C4-2B (cell line): Measurements from ENCODE around the gene ARID3C.
A peak's percentile ranks its signal among the peaks of the same experiment; 100 is the strongest.

ENCODE experiments used
- H3K27ac ChIP-seq: fragments of 450-650 bp; 2 replicates; pipeline ENCODE4 v1.5.1; 2017
- CTCF ChIP-seq: fragments of 450-650 bp; conservative IDR thresholded peaks from 2 replicates; pipeline ENCODE4 v1.5.1; 2017; ENCODE audit warnings: mild to moderate bottlenecking
- ZFX ChIP-seq: fragments of 450-650 bp; IDR thresholded peaks from 2 replicates; pipeline ENCODE4 v1.6.1; 2017

ARID3C gene

GRCh38 chr9:34651876-34652601 is 23.2 kb upstream of the ARID3C start, which contains the start of gene IL11RA:
Gene IL11RA (plus strand): TSS chr9:34652185. CDS start chr9:34655218, 3,033 bp downstream.
- peak within 1 kb of the TSS; percentile 71 for H3K27ac ChIP-seq
- TF ChIP-seq ZFX (no peak), CTCF (no peak)

- H3K27ac ChIP-seq = peak overlapping the region; percentile 71
- no peak for TF ChIP-seq ZFX
- no peak for TF ChIP-seq CTCF
Measured at GRCh38 chr9:34651321-34651720, 22.5 kb upstream of the ARID3C start.

GRCh38 chr9:34650816-34651215 is 21.9 kb upstream of the ARID3C start:
- TF ChIP-seq CTCF = no peak
- H3K27ac ChIP-seq = peak overlapping the region; percentile 71

- H3K27ac ChIP-seq = no peak overlapping the region
- TF ChIP-seq ZFX = no peak
- TF ChIP-seq CTCF = no peak
Measured at GRCh38 chr9:34648673-34649072, 19.8 kb upstream of the ARID3C start.

GRCh38 chr9:34647651-34648050 is 18.8 kb upstream of the ARID3C start:
- TF ChIP-seq CTCF (no peak), ZFX (no peak)
- peak overlapping the region; percentile 86 for H3K27ac ChIP-seq

- H3K27ac ChIP-seq = peak overlapping the region; percentile 86
- no peak; the same call in 1 of the 2 replicates for TF ChIP-seq ZFX
- no peak; the same call in 1 of the 2 replicates for TF ChIP-seq CTCF
Measured at GRCh38 chr9:34647084-34647403, 18.2 kb upstream of the ARID3C start.

- H3K27ac ChIP-seq = peak within 1 kb of the TSS; percentile 86
- peak; percentile 90 for TF ChIP-seq ZFX
- peak; percentile 79 for TF ChIP-seq CTCF
Measured at GRCh38 chr9:34646211-34647083, 17.6 kb upstream of the ARID3C start, which contains the start of gene GALT. Gene GALT (plus strand): TSS chr9:34646675. CDS start chr9:34646705, 30 bp downstream.
